Mesenchymal stem cell (in vitro differentiated cells and primary cell): ENCODE results near the gene THPO.

ENCODE experiments used
- DNase-seq: peaks from one replicate; pipeline ENCODE4 v3.0.0-alpha.2; 2013
- H2AFZ ChIP-seq: one replicate; pipeline ENCODE4 v1.6.1; 2013; ENCODE audit warnings: low read depth, mild to moderate bottlenecking, control low read depth, inconsistent platforms, low read length, moderate library complexity
- H2AK5ac ChIP-seq: 2 replicates; pipeline ENCODE4 v1.6.1; 2013; ENCODE audit warnings: low read length, moderate library complexity, mild to moderate bottlenecking, inconsistent platforms; ENCODE audit not compliant: severe bottlenecking
- H2BK120ac ChIP-seq: one replicate; pipeline ENCODE4 v1.6.1; 2013; ENCODE audit warnings: low read depth, mild to moderate bottlenecking, inconsistent platforms, low read length, moderate library complexity
- H2BK12ac ChIP-seq, 2 experiments: one replicate each; pipeline ENCODE4 v1.6.1; 2013; ENCODE audit warnings: inconsistent platforms in 2 of 2, low read length in 2 of 2, mild to moderate bottlenecking in 2 of 2, moderate library complexity in 2 of 2, control low read depth in 1 of 2
- H2BK15ac ChIP-seq: one replicate; pipeline ENCODE4 v1.6.1; 2013; ENCODE audit warnings: mild to moderate bottlenecking, low read depth, inconsistent platforms; ENCODE audit not compliant: poor library complexity, severe bottlenecking
- H2BK5ac ChIP-seq: 2 replicates; pipeline ENCODE4 v1.6.1; 2013; ENCODE audit warnings: low read depth, mild to moderate bottlenecking, low read length, control low read depth, inconsistent platforms; ENCODE audit not compliant: poor library complexity, severe bottlenecking
- H3K14ac ChIP-seq, 2 experiments: one replicate each; pipeline ENCODE4 v1.6.1; 2013; ENCODE audit warnings: inconsistent platforms in 2 of 2, low read length in 2 of 2, control low read depth in 1 of 2, mild to moderate bottlenecking in 1 of 2, moderate library complexity in 1 of 2
- H3K18ac ChIP-seq, 2 experiments: one replicate each; pipeline ENCODE4 v1.6.1; 2013; ENCODE audit warnings: inconsistent platforms in 2 of 2, low read length in 2 of 2, control low read depth in 1 of 2, low read depth in 1 of 2, mild to moderate bottlenecking in 1 of 2
- H3K23ac ChIP-seq, 2 experiments: one replicate each; pipeline ENCODE4 v1.6.1; 2013; ENCODE audit warnings: inconsistent platforms in 2 of 2, low read length in 2 of 2, mild to moderate bottlenecking in 2 of 2, moderate library complexity in 2 of 2, control low read depth in 1 of 2
- H3K27ac ChIP-seq: 2 replicates; pipeline ENCODE4 v1.5.1; 2013; ENCODE audit warnings: mild to moderate bottlenecking, moderate library complexity, low read length, control low read depth, inconsistent platforms; ENCODE audit not compliant: poor library complexity, severe bottlenecking
- H3K27me3 ChIP-seq, 2 experiments: 2 replicates each; pipeline versions ENCODE4 v1.6.1 to v1.7.0; 2013; ENCODE audit warnings: low read length in 2 of 2, mild to moderate bottlenecking in 2 of 2, moderate library complexity in 2 of 2, control low read depth in 1 of 2, inconsistent platforms in 1 of 2; ENCODE audit not compliant: control insufficient read depth in 1 of 2, insufficient read depth in 1 of 2
- H3K36me3 ChIP-seq, 2 experiments: 2 replicates each; pipeline versions ENCODE4 v1.6.1 to v1.7.0; 2013; ENCODE audit warnings: low read length in 2 of 2, control low read depth in 1 of 2, inconsistent platforms in 1 of 2, low read depth in 1 of 2, mild to moderate bottlenecking in 1 of 2; ENCODE audit not compliant: insufficient read depth in 2 of 2, control insufficient read depth in 1 of 2
- H3K4ac ChIP-seq, 2 experiments: one replicate each; pipeline ENCODE4 v1.6.1; 2013; ENCODE audit warnings: inconsistent platforms in 2 of 2, low read length in 2 of 2, mild to moderate bottlenecking in 2 of 2, moderate library complexity in 2 of 2, control low read depth in 1 of 2, low read depth in 1 of 2
- H3K4me1 ChIP-seq: 2 replicates; pipeline ENCODE4 v1.6.1; 2013; ENCODE audit warnings: low read depth, low read length, control low read depth; ENCODE audit not compliant: control insufficient read depth, insufficient read depth
- H3K4me2 ChIP-seq: 2 replicates; pipeline ENCODE4 v1.6.1; 2013; ENCODE audit warnings: low read length, mild to moderate bottlenecking, inconsistent platforms; ENCODE audit not compliant: poor library complexity, severe bottlenecking
- H3K4me3 ChIP-seq, 2 experiments: 2 replicates each; pipeline versions ENCODE4 v1.5.1 to v1.7.0; 2013; ENCODE audit warnings: low read length in 2 of 2, mild to moderate bottlenecking in 2 of 2, control low read depth in 1 of 2, low read depth in 1 of 2; ENCODE audit not compliant: insufficient read depth in 1 of 2
- H3K79me1 ChIP-seq: replicated peaks from 2 replicates; pipeline ENCODE4 v1.6.1; 2013; ENCODE audit warnings: mild to moderate bottlenecking, control low read depth, low read length, inconsistent platforms; ENCODE audit not compliant: poor library complexity, severe bottlenecking
- H3K9ac ChIP-seq: 2 replicates; pipeline ENCODE4 v1.7.0; 2013; ENCODE audit warnings: mild to moderate bottlenecking, low read length, moderate library complexity
- H3K9me3 ChIP-seq: 2 replicates; pipeline ENCODE4 v1.7.0; 2013; ENCODE audit warnings: mild to moderate bottlenecking, low read length; ENCODE audit not compliant: control insufficient read depth
- H4K8ac ChIP-seq: one replicate; pipeline ENCODE4 v1.6.1; 2013; ENCODE audit warnings: inconsistent platforms, mild to moderate bottlenecking, low read length, moderate library complexity
- H4K91ac ChIP-seq: one replicate; pipeline ENCODE4 v1.6.1; 2013; ENCODE audit warnings: mild to moderate bottlenecking, low read length, inconsistent platforms
- WGBS: methylation state at CpG from one replicate; pipeline ENCODE4 v1.1.7; 2013; ENCODE audit warnings: mixed read lengths; 5-methylcytosine and 5-hydroxymethylcytosine counted together

Gene THPO

GRCh38 chr3:184339001-184339400, 39.0 kb downstream of the THPO start:
- Histone ChIP-seq H3K14ac (peak overlapping the region in 1 of 2 experiments; percentile 37), H3K18ac (no peak overlapping the region), H2BK12ac (no peak overlapping the region), H4K8ac (no peak overlapping the region), H3K79me1 (peaks cover 25% of the 10 kb centered on the region), H3K4ac (no peak overlapping the region), H3K36me3 (peaks cover 38% of the 10 kb centered on the region in 2 experiments), H2AFZ (no peak overlapping the region), H3K4me2 (peak overlapping the region; percentile 25), H3K9ac (peak overlapping the region; percentile 90), H3K4me1 (peaks cover 48% of the 10 kb centered on the region), H3K4me3 (peak overlapping the region in 1 of 2 experiments; percentile 86), H3K23ac (no peak overlapping the region), H2BK120ac (no peak overlapping the region), H2AK5ac (no peak overlapping the region), H4K91ac (no peak overlapping the region), H2BK15ac (no peak overlapping the region), H2BK5ac (no peak overlapping the region), H3K9me3 (no peaks in the 10 kb centered on the region), H3K27ac (no peak overlapping the region), H3K27me3 (no peaks in the 10 kb centered on the region)
- WGBS, result 85% methylated on average over 8 of the region's 8 CpGs
- DNase-seq, result no peak

DNA sequence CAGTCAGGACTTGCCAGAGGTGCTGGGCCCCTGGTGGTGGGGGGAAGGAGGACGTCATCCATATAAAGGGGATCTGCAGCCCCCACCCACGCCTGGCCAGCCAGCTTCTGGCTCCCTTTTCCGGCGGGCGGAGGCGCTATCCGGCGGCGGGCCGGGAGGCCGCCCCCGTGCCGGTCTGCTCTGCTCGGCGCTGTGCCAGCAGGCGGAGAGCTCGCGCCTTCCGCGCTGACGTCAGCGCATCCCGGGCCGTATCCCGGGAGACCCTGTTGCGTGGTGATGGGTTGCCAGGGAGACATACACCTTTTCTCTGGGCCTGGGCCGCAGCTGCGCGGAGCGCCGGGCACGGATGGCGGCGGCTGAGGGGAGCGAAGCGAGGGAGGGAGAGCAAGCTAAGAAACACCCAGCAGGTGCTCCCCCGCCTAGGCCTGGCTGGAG, 39.5 kb downstream of the THPO start:
- H3K18ac ChIP-seq, result peak overlapping the region; percentile 25 to 46
- H2BK120ac ChIP-seq, result no peak overlapping the region
- peak overlapping the region; percentile 45 for H2AK5ac ChIP-seq
- H4K91ac ChIP-seq, result peak overlapping the region; percentile 22
- H2BK15ac ChIP-seq, result no peak overlapping the region
- H3K9me3 ChIP-seq, result no peaks in the 10 kb centered on the region
- peak overlapping the region in 1 of 2 experiments; percentile 42 for H3K4ac ChIP-seq
- H2BK12ac ChIP-seq, result no peak overlapping the region
- H3K4me1 ChIP-seq, result peaks cover 49% of the 10 kb centered on the region
- H3K36me3 ChIP-seq, result peaks cover 42% of the 10 kb centered on the region in 2 experiments
- peak overlapping the region; percentile 90 for H3K9ac ChIP-seq
- H4K8ac ChIP-seq, result peak overlapping the region; percentile 13
- 32% methylated on average over 37 of the region's 37 CpGs for WGBS
- H3K27ac ChIP-seq, result no peak overlapping the region
- no peak overlapping the region for H3K14ac ChIP-seq
- peak overlapping the region in 1 of 2 experiments; percentile 86 for H3K4me3 ChIP-seq
- peak; percentile 68 for DNase-seq
- H3K4me2 ChIP-seq, result peak overlapping the region; percentile 25
- H2AFZ ChIP-seq, result no peak overlapping the region
- no peak overlapping the region for H2BK5ac ChIP-seq
- H3K27me3 ChIP-seq, result no peaks in the 10 kb centered on the region
- no peak overlapping the region for H3K23ac ChIP-seq
- peaks cover 27% of the 10 kb centered on the region for H3K79me1 ChIP-seq

DNA sequence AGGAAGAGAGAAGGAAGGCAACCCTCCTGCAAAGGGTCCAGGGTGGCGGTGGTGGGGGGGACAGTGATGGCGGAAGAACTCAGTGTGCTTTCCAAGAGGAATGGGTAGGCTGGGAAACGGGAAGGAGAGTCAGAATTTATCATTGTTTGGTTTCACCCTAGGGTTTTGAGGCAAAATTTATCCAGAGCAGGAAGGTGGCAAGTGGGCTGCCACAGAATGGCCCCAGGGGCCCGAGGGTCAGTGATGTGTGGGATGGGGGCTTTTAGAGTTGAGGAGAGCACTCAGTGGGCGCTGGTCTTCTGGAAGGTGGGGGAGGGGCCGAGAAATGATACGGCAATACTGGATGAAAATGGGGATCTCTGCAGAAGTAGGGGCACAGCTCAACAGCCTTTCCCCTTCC, 40.0 kb downstream of the THPO start:
- H4K8ac ChIP-seq, result no peak overlapping the region
- peak overlapping the region; percentile 90 for H3K9ac ChIP-seq
- peaks cover 42% of the 10 kb centered on the region in 2 experiments for H3K36me3 ChIP-seq
- no peak overlapping the region for H3K4ac ChIP-seq
- no peak overlapping the region for H3K23ac ChIP-seq
- H3K4me1 ChIP-seq, result peaks cover 48% of the 10 kb centered on the region
- H2BK12ac ChIP-seq, result no peak overlapping the region
- no peaks in the 10 kb centered on the region for H3K27me3 ChIP-seq
- no peak overlapping the region for H3K14ac ChIP-seq
- H3K4me2 ChIP-seq, result no peak overlapping the region
- no peaks in the 10 kb centered on the region for H3K9me3 ChIP-seq
- peak overlapping the region in 1 of 2 experiments; percentile 46 for H3K18ac ChIP-seq
- no peak overlapping the region for H2BK120ac ChIP-seq
- peak overlapping the region; percentile 45 for H2AK5ac ChIP-seq
- 86% methylated on average over 6 of the region's 7 CpGs for WGBS
- H3K79me1 ChIP-seq, result peaks cover 30% of the 10 kb centered on the region
- no peak overlapping the region for H2AFZ ChIP-seq
- H3K4me3 ChIP-seq, result peak overlapping the region in 1 of 2 experiments; percentile 86
- no peak overlapping the region for H2BK5ac ChIP-seq
- no peak overlapping the region for H4K91ac ChIP-seq
- no peak for DNase-seq
- no peak overlapping the region for H2BK15ac ChIP-seq
- no peak overlapping the region for H3K27ac ChIP-seq

GRCh38 chr3:184337399-184337714, 40.6 kb downstream of the THPO start, which contains the start of gene FAM131A:
FAM131A (plus strand) TSS chr3:184337600; CDS start chr3:184337631, 31 bp downstream.
- H3K27ac ChIP-seq, result peak within 1 kb of the TSS; percentile 49
- H3K4ac ChIP-seq, result peak within 1 kb of the TSS; percentile 42 to 71
- peak within 1 kb of the TSS; percentile 25 to 96 for H3K18ac ChIP-seq
- no peak within 1 kb of the TSS for H2AFZ ChIP-seq
- no peak for DNase-seq
- peak within 1 kb of the TSS in 1 of 2 experiments; percentile 92 for H3K14ac ChIP-seq
- 97% methylated on average over 6 of the region's 6 CpGs for WGBS
- H2BK120ac ChIP-seq, result no peak within 1 kb of the TSS
- no peaks in the 10 kb centered on the region for H3K9me3 ChIP-seq
- peak within 1 kb of the TSS; percentile 90 for H3K9ac ChIP-seq
- no peak within 1 kb of the TSS for H4K91ac ChIP-seq
- H3K27me3 ChIP-seq, result no peaks in the 10 kb centered on the region
- no peak within 1 kb of the TSS for H2BK5ac ChIP-seq
- H3K36me3 ChIP-seq, result peaks cover 42% of the 10 kb centered on the region in 2 experiments
- H3K4me3 ChIP-seq, result peak within 1 kb of the TSS; percentile 71 to 86
- H3K23ac ChIP-seq, result no peak within 1 kb of the TSS
- no peak within 1 kb of the TSS for H2BK15ac ChIP-seq
- peaks cover 30% of the 10 kb centered on the region for H3K79me1 ChIP-seq
- H2BK12ac ChIP-seq, result peak within 1 kb of the TSS; percentile 31 to 76
- H4K8ac ChIP-seq, result peak within 1 kb of the TSS; percentile 57
- H2AK5ac ChIP-seq, result peak within 1 kb of the TSS; percentile 45
- H3K4me1 ChIP-seq, result peaks cover 46% of the 10 kb centered on the region
- H3K4me2 ChIP-seq, result peak within 1 kb of the TSS; percentile 72
